MM.1S (cell line): Measurements from ENCODE around the gene MED13.

Source experiments
- DNase-seq: peaks from one replicate; pipeline ENCODE4 v3.0.0-alpha.2; 2015
- H2AFZ ChIP-seq: fragments of 300-600 bp; sonication (generic); 2 replicates; pipeline ENCODE4 v1.6.0; 2016; ENCODE audit warnings: antibody characterized with exemption, low read length
- H3F3A ChIP-seq: fragments of 300-600 bp; sonication (generic); 2 replicates; pipeline ENCODE4 v1.6.1; 2016; ENCODE audit warnings: mild to moderate bottlenecking, antibody characterized with exemption, low read length, moderate library complexity, mixed read lengths; ENCODE audit not compliant: insufficient read depth
- H3K27ac ChIP-seq: fragments of 300-600 bp; sonication (generic); 2 replicates; pipeline ENCODE4 v1.5.1; 2016; ENCODE audit warnings: mild to moderate bottlenecking, low read length
- H3K27me3 ChIP-seq: fragments of 300-600 bp; sonication (generic); replicated peaks from 2 replicates; pipeline ENCODE4 v1.6.0; 2016; ENCODE audit warnings: low read length; ENCODE audit not compliant: insufficient read depth
- H3K36me3 ChIP-seq: fragments of 300-600 bp; sonication (generic); replicated peaks from 2 replicates; pipeline ENCODE4 v1.6.1; 2016; ENCODE audit warnings: mild to moderate bottlenecking, low read length, mixed read lengths; ENCODE audit not compliant: insufficient read depth
- H3K4me1 ChIP-seq: fragments of 300-600 bp; sonication (generic); 2 replicates; pipeline ENCODE4 v1.6.1; 2016; ENCODE audit warnings: low read length, mixed read lengths
- H3K4me2 ChIP-seq: fragments of 300-600 bp; sonication (generic); 2 replicates; pipeline ENCODE4 v1.6.0; 2016; ENCODE audit warnings: low read depth, low read length
- H3K4me3 ChIP-seq: fragments of 300-600 bp; sonication (generic); 2 replicates; pipeline ENCODE4 v1.5.1; 2016; ENCODE audit warnings: low read length, mixed read lengths
- H3K79me2 ChIP-seq: fragments of 300-600 bp; sonication (generic); 2 replicates; pipeline ENCODE4 v1.6.1; 2016; ENCODE audit warnings: mixed run types, low read length, mixed read lengths
- H3K9ac ChIP-seq: fragments of 300-600 bp; sonication (generic); 2 replicates; pipeline ENCODE4 v1.6.1; 2016; ENCODE audit warnings: low read length, mixed read lengths
- H3K9me2 ChIP-seq: fragments of 300-600 bp; sonication (generic); replicated peaks from 2 replicates; pipeline ENCODE4 v1.6.1; 2016; ENCODE audit warnings: mild to moderate bottlenecking, low read length, mixed read lengths; ENCODE audit not compliant: insufficient read depth
- H3K9me3 ChIP-seq: fragments of 300-600 bp; sonication (generic); replicated peaks from 2 replicates; pipeline ENCODE4 v1.6.1; 2016; ENCODE audit warnings: mild to moderate bottlenecking, low read length, mixed read lengths; ENCODE audit not compliant: insufficient read depth
- H4K20me1 ChIP-seq: fragments of 300-600 bp; sonication (generic); 2 replicates; pipeline ENCODE4 v1.6.1; 2016; ENCODE audit warnings: mild to moderate bottlenecking, low read length, moderate library complexity, mixed read lengths; ENCODE audit not compliant: insufficient read depth
- EZH2 ChIP-seq: fragments of 300-600 bp; sonication (generic); optimal IDR thresholded peaks from 2 replicates; pipeline ENCODE3; 2017; ENCODE audit warnings: low read depth, mild to moderate bottlenecking, antibody characterized with exemption, low read length, mixed read lengths
- EZH2phosphoT487 ChIP-seq: fragments of 300-600 bp; sonication (generic); IDR thresholded peaks from 2 replicates; pipeline ENCODE4 v1.6.1; 2018; ENCODE audit warnings: antibody characterized with exemption, low read length
- TF ChIP-seq, protein P1 (sequence below): fragments of 300-600 bp; sonication (generic); IDR thresholded peaks from 2 replicates; pipeline ENCODE4 v1.5.1; 2016; ENCODE audit warnings: antibody characterized with exemption, low read length, mixed read lengths

MED13 gene

GRCh38 chr17:61966191-61966590, 98.9 kb downstream of the MED13 start:
- Histone ChIP-seq H3K27me3 (no peaks in the 10 kb centered on the region), H3K4me1 (no peaks in the 10 kb centered on the region), H2AFZ (no peak overlapping the region), H3K9me2 (no peaks in the 10 kb centered on the region), H3K79me2 (no peaks in the 10 kb centered on the region), H3K4me3 (no peak overlapping the region), H3F3A (no peaks in the 10 kb centered on the region), H3K4me2 (no peak overlapping the region), H3K9ac (no peak overlapping the region), H3K9me3 (no peaks in the 10 kb centered on the region), H3K27ac (no peak overlapping the region), H4K20me1 (no peaks in the 10 kb centered on the region), H3K36me3 (peaks cover 8% of the 10 kb centered on the region; the same call in 1 of the 2 replicates)
- no peak for DNase-seq
- TF ChIP-seq, protein P1, sequence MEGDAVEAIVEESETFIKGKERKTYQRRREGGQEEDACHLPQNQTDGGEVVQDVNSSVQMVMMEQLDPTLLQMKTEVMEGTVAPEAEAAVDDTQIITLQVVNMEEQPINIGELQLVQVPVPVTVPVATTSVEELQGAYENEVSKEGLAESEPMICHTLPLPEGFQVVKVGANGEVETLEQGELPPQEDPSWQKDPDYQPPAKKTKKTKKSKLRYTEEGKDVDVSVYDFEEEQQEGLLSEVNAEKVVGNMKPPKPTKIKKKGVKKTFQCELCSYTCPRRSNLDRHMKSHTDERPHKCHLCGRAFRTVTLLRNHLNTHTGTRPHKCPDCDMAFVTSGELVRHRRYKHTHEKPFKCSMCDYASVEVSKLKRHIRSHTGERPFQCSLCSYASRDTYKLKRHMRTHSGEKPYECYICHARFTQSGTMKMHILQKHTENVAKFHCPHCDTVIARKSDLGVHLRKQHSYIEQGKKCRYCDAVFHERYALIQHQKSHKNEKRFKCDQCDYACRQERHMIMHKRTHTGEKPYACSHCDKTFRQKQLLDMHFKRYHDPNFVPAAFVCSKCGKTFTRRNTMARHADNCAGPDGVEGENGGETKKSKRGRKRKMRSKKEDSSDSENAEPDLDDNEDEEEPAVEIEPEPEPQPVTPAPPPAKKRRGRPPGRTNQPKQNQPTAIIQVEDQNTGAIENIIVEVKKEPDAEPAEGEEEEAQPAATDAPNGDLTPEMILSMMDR: no peak
- TF ChIP-seq EZH2phosphoT487: no peak
- TF ChIP-seq EZH2: no peak

- no peaks in the 10 kb centered on the region for H3K79me2 ChIP-seq
- H3K9ac ChIP-seq: no peak overlapping the region
- H2AFZ ChIP-seq: no peak overlapping the region
- H3K4me1 ChIP-seq: no peaks in the 10 kb centered on the region
- peaks cover 10% of the 10 kb centered on the region for H3K36me3 ChIP-seq
- H3K27ac ChIP-seq: no peak overlapping the region
- DNase-seq: no peak
- TF ChIP-seq, protein P1: no peak
- no peak for TF ChIP-seq EZH2phosphoT487
- no peaks in the 10 kb centered on the region for H3K9me3 ChIP-seq
- H3K9me2 ChIP-seq: no peaks in the 10 kb centered on the region
- H3F3A ChIP-seq: no peaks in the 10 kb centered on the region
- H3K4me3 ChIP-seq: no peak overlapping the region
- no peaks in the 10 kb centered on the region for H4K20me1 ChIP-seq
- no peaks in the 10 kb centered on the region for H3K27me3 ChIP-seq
- H3K4me2 ChIP-seq: no peak overlapping the region
These were observed 109.5 kb downstream of the MED13 start for GRCh38 chr17:61955619-61956018.

- Histone ChIP-seq H3K9ac (no peak overlapping the region), H3K4me1 (no peaks in the 10 kb centered on the region), H3K9me2 (no peaks in the 10 kb centered on the region), H3K27me3 (no peaks in the 10 kb centered on the region), H2AFZ (no peak overlapping the region), H3K4me2 (no peak overlapping the region), H4K20me1 (no peaks in the 10 kb centered on the region), H3K9me3 (no peaks in the 10 kb centered on the region), H3K79me2 (no peaks in the 10 kb centered on the region), H3K36me3 (peaks cover 2% of the 10 kb centered on the region; the same call in 1 of the 2 replicates), H3F3A (no peaks in the 10 kb centered on the region), H3K27ac (no peak overlapping the region), H3K4me3 (no peak overlapping the region)
- DNase-seq: no peak
- TF ChIP-seq EZH2 (no peak), EZH2phosphoT487 (no peak)
These were observed 117.6 kb downstream of the MED13 start for GRCh38 chr17:61947367-61948078.

DNA sequence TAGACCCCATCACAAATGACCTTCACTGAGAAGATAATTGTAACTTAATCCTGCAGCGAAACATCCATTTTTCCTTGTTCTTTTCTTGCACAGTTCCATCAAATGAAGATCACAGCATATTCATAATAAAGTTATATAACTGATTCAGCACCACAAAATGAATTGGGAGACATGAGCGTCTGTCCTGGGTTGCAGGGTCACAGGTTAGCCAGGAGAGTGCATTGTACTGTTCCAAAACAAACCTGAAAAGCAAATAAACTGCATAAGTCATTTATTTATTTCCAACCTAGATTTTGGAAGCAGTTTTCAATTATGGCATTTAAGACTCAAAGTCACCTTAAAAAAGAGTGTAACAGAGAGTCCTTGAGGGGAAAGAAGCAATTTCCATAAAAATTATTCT, 118.7 kb downstream of the MED13 start:
- Histone ChIP-seq H3K36me3 (peaks cover 2% of the 10 kb centered on the region; the same call in 1 of the 2 replicates), H3K9me2 (no peaks in the 10 kb centered on the region), H3K27me3 (no peaks in the 10 kb centered on the region), H3F3A (no peaks in the 10 kb centered on the region), H3K4me3 (no peak overlapping the region), H3K79me2 (no peaks in the 10 kb centered on the region), H3K27ac (no peak overlapping the region), H4K20me1 (no peaks in the 10 kb centered on the region), H3K4me2 (no peak overlapping the region), H2AFZ (no peak overlapping the region), H3K9ac (no peak overlapping the region), H3K9me3 (no peaks in the 10 kb centered on the region), H3K4me1 (no peaks in the 10 kb centered on the region)
- no peak for DNase-seq
- TF ChIP-seq, protein P1: no peak
- TF ChIP-seq EZH2phosphoT487 (no peak), EZH2 (no peak)
